HG02759 (cell line): ENCODE results near the gene AMOTL2.

Source experiments
- ATAC-seq: cut with Tn5 transposase; IDR thresholded peaks from one replicate; pipeline ENCODE4 v1.9.1; 2021; ENCODE audit warnings: mild to moderate bottlenecking, moderate library complexity; ENCODE audit not compliant: unreplicated experiment

AMOTL2 gene

GRCh38 chr3:134366928-134367811 lies 7.1 kb downstream of the AMOTL2 start:
- ATAC-seq: no peak

DNA sequence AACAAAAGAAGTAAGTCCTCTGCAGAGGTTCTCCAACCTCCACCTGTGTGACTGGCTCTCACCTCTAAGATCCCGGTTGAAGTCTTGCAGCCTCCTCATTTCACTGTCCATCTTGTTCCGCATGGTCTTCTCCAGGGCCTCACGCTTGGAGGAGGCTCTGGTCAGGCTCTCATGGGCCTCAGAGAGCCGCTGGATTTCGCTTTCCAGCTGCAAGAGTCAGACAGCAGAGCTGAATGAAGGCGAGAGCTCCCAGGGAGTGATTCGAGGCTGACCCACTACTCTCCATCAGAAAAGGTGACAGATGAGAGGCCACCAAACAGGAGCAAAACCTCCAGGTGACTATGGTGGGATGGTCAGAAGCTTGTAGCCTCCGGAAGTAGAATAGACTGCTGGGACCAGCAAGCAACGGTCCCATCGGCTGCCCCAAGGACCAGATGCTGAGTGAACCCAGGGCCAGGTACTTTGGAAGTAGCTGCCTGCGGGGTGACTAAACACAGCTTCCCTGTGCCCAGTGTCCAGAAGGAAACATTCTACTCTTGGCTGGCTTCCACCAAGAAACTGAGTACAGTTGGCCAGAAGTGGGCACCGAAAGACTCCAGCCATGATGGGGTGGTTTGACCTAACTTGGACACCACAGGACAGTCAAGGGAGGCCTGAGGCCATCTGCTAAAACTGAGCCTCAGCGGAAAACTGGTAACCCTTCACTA lies 7.9 kb downstream of the AMOTL2 start:
- ATAC-seq: no peak

DNA sequence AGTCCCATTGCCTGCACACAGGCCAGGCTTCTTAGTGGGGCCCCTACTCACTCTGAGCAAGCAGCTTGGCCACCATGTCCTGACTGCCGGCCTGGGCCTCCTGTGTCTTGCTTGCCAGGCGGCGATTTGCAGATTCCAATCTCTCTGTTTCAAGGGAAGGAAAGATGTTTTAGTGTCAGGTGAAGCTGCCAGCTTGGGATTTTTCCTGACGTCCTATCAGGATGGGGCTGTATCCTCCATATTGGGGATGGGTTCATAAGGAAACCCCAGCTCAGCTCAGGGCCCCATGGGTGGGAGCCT lies 8.5 kb downstream of the AMOTL2 start:
- ATAC-seq: no peak

DNA sequence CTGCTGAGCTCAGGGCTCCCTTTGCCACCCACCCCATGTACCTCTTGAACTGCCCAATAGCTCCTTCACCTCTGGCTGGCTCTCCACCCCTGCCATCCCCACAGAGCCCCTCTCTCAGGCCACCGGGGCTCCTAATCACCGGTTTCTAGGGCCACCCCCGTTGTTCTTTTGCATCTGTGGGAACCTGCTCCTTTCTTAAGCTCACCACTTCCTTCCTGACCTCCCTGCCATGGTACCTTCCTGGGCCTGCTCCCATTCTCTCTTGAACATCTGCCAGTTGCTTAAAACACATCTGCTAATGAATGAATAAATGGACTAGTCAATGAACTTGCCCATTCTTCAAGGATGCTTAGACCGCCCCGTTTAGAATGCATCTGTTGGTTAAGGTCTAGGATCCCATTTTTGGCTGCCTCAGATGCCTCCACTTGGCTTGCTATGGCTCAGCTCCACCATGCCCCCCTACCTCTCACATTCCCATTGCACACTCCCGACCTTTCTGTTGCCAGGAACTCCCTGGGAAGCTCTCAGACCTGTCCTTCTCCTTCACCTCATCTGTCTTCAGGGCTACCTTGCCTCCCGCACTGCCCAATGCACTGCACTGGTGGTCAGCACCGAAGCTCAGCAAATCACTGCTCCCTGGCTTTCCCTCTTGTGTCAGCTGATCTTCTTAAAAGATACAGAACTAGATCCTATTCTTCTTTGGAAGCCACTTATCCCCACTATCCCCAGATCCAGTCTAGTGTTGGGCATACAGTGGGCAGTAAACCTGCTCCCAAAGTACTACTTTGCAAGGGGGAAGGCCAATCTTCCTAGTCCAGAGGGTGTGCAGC lies 9.1 kb downstream of the AMOTL2 start:
- ATAC-seq: no peak

- ATAC-seq: no peak
These were observed 9.9 kb downstream of the AMOTL2 start for GRCh38 chr3:134364061-134364935.

GRCh38 chr3:134363381-134363755 lies 10.9 kb downstream of the AMOTL2 start:
- no peak for ATAC-seq

DNA sequence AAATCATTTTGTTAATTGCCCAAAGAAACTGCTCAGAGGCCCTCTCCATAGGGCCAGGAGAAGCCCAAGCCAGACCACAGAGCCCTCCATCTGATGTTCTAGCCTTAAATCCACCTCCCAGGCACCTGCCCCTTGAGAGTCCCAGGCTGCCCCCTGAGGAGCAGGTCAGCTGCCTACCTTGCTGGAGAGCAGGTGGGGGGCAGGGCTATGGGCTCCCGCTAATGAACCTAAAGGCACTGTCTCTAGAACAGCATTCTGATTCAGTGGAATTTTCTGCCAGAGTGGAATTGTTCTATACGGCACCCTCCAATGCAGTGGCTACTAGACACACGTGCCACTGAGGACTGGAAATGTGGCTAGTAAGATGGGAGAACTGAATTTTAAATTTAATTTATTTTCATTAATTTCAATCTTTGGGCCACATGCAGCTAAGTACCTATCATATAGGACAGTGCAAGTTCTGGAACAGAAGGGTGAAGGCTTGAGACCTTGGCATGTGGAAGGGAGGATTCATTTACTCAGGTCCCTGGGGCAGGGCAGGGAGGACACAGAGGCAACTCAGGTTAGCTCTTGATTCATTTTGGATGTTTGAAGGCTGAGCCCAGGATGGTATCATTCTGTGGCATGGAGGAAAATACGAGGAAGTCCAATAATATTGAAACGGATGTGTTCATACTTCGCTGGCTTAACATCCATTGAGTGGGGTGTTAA lies 11.4 kb downstream of the AMOTL2 start:
- ATAC-seq: no peak

DNA sequence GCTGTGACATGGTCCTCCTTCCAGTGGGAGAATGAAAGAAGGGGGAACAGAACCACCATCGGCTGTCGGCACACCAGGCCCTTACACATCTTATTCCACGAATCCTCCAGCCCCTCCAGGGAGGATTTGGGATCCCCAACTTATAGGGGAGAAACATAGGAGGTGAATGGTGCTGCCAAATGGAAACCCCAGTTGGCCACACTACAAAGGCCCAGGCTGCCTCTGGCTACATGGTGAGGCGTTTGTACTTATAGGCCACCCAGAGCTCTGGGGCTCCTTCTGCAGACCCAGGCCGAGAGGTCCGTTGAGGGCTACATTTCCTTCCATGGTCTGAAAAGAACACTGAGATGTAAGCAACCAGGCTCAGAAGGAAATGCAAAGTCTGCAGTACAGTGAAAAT lies 12.0 kb downstream of the AMOTL2 start:
- no peak for ATAC-seq

DNA sequence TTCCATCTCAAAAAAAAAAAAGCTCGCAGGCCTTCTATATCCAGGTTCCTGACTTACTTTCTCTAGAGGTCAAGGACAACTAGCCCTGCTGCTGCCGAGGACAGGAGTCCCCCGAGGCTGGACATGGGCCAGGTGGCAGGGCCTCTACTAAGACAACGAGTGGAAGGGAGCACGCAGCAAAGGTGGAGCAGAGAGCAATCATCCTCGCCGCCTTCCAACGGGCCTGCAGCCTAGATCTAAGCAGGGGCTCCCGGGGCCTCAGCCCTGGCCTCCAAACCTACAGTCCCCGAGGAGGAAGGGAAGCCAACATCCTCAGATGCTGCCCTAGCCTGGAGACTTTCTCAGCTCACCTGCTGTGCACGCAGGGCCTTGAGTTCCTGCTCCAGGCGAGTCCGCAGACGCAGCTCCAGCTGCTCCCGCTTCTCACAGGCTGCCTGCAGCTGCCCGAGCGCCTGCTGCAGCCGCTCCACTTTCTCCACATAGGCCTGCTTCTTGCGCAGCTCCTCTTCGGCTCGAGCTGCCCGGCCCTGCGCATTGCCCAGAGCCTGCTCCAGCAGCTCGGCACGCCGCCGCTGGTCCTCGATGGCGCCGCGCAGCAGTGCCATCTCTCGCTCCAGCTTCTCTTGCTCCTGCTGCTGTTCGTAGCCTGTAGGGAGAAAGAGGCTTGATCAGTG lies 12.9 kb downstream of the AMOTL2 start:
- ATAC-seq: no peak

- ATAC-seq: no peak
These were observed 14.2 kb downstream of the AMOTL2 start for GRCh38 chr3:134360046-134360445.

DNA sequence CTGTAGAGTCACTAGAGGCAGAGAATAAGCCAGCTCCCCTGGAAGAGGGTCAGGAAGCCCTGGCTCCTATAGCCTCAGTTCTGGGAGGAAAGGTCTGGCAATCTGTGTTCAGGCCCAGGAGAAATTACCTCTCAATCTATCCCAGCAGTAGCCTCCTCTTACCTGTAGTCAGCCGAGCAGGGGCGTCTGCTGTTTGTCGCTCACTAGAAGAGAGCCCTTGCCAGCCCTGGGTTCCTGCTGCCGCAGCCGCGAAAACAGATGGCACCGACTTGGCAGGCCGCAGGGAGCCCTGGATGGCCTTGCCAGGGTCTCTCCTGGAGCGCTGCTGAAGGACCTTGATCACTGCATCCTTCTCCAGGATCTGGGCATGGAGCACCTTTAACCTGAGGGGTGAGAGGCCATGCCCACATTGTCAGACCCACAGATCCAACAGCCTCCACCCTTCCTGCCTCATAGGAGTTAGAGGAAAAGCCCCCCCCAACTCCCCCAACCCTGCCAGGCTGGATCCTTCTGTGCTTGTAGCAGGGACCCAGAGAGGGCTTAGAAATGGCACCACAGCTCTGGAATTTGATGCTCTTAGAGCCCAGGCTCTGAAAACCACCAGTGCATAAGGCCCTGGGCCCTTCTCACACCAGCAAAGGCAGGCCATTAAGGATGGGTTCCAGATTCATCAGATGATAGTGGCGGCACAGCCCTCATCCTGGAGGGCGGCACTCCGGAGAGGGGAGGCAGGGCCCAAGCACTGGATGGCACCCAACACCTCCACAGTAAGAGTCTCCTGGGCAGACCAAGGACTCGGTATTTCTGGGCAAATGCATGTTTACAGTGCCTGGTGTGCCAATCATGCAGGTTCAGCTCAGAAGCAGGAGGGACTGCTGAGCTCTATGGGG lies 14.9 kb downstream of the AMOTL2 start:
- ATAC-seq: no peak

- ATAC-seq: no peak
These were observed 16.1 kb downstream of the AMOTL2 start for GRCh38 chr3:134357914-134358811.

DNA sequence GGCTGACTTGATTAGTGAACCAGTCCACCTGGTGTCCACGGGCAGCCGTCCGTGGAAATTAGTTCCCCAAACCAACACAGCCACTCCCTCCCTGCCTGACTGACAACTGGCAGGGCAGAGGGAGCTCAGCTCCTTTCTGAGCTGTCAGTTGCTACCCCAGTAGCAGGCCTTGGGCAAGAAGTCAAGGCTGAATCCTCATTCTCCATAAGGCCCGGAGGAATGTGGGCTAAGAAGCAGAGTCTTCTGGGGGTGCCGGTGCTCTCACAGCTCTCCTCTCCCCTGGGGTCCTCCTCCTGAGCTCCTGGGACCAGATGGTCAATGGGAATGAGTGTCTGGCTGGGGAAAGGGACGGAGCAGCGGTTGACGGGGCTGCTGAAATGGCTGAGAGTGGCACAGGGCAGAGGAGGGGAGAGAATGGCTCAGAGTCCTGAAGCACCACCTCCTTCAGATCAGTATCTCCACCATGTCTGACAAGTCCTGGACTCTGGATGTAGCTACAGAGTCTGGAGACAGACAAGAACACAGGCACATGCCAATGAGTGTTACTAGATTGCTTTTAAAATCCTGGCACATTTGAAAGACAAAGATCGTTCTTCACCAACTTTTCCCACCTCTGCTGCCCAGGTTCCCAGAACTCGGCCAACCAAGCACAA lies 16.9 kb downstream of the AMOTL2 start:
- no peak for ATAC-seq

DNA sequence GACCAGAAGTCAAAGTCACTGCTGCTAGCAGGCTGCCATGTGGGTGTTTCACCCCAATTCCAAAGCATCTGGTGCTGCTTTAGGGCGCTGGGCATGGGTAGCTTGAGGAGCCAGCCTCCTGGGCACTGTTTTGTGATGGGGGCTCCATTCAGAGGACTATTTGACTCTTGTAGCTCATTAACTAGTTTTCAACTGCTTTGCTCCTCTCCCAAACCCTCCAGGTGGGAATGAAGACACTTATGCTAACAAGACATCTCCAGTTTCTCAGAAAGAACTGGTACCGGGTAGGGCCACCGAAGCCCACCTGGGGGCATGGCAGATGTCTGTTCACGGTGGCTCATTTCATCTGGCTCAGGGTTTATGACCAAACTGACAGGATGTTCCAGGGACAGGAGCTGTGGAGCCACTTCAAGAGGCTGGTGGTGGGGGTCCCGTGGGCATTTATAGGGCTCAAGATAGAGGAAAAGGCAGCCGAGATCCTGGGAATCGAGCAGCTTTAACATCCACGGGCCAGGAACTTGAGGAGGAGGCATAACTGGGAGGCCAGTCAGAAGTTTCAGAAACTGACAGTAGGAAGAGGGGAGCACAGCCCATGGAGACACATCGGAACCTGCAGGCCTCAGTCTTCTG lies 17.7 kb downstream of the AMOTL2 start:
- no peak for ATAC-seq

GRCh38 chr3:134355416-134355815 lies 18.8 kb downstream of the AMOTL2 start:
- no peak for ATAC-seq

- ATAC-seq: no peak
These were observed 19.5 kb downstream of the AMOTL2 start for GRCh38 chr3:134354612-134355251.
